H1 (cell line): Measurements from ENCODE around the gene APOA1. TPM values are rescaled to one million over a fixed set of nuclear protein-coding genes. Genes with fewer than 3 reads are reported as not detected.

Source experiments
- CTCF ChIA-PET: fragments of 300-600 bp; sonication (Branson Sonifier 250); formaldehyde crosslinking; loops from one replicate; lab custom pipeline; 2021; ENCODE audit not compliant: partially characterized antibody; lab: Charles Lee
- POLR2A ChIA-PET: fragments of 300-600 bp; sonication (Branson Sonifier 250); formaldehyde crosslinking; loops from one replicate; lab custom pipeline; 2021; ENCODE audit warnings: inconsistent platforms; ENCODE audit not compliant: partially characterized antibody; lab: Charles Lee
- DNase-seq, 2 experiments: peaks; one replicate each; pipeline versions ENCODE4 v3.0.0 to v3.0.0-alpha.2; 2010 to 2022; ENCODE audit warnings: low spot score in 2 of 2, low read depth in 1 of 2, mixed read lengths in 1 of 2
- FAIRE-seq: peaks from 2 replicates; lab custom pipeline; 2011; peaks lifted over from hg19 to GRCh38; lab: Jason Lieb, UNC
- H2AFZ ChIP-seq: 2 replicates; pipeline ENCODE4 v1.8.1; 2012; ENCODE audit warnings: low read length, inconsistent platforms
- H2AK5ac ChIP-seq: 2 replicates; pipeline ENCODE4 v1.6.1; 2013; ENCODE audit warnings: low read depth, low read length
- H2BK120ac ChIP-seq: replicated peaks from 2 replicates; pipeline ENCODE3; 2013; ENCODE audit warnings: low read depth, low read length, inconsistent platforms
- H2BK12ac ChIP-seq: 2 replicates; pipeline ENCODE4 v1.6.1; 2013; ENCODE audit warnings: low read depth, low read length
- H2BK15ac ChIP-seq: 2 replicates; pipeline ENCODE4 v1.6.1; 2013; ENCODE audit warnings: low read length
- H2BK20ac ChIP-seq: 2 replicates; pipeline ENCODE4 v1.6.1; 2013; ENCODE audit warnings: low read length
- H2BK5ac ChIP-seq: 2 replicates; pipeline ENCODE4 v1.6.1; 2013; ENCODE audit warnings: low read depth, low read length
- H3K14ac ChIP-seq: 2 replicates; pipeline ENCODE4 v1.6.1; 2013; ENCODE audit warnings: inconsistent platforms; ENCODE audit not compliant: insufficient read length
- H3K18ac ChIP-seq: 2 replicates; pipeline ENCODE4 v1.6.1; 2013; ENCODE audit warnings: low read length; ENCODE audit errors: extremely low read depth
- H3K23ac ChIP-seq: 2 replicates; pipeline ENCODE4 v1.6.1; 2013; ENCODE audit warnings: inconsistent platforms; ENCODE audit not compliant: insufficient read length
- H3K23me2 ChIP-seq: 2 replicates; pipeline ENCODE4 v1.6.1; 2013; ENCODE audit warnings: low read depth, low read length
- H3K27ac ChIP-seq: 2 replicates; pipeline ENCODE4 v1.6.1; 2011; ENCODE audit warnings: low read depth, low read length, inconsistent platforms
- H3K27me3 ChIP-seq, 4 experiments: replicated peaks in 1 of 4; 1 replicate in 1 of 4; 2 replicates in 3 of 4; pipeline versions ENCODE4 v1.6.1 to v1.8.1; 2011 to 2013; ENCODE audit warnings: low read length in 3 of 4, mild to moderate bottlenecking in 3 of 4, inconsistent platforms in 2 of 4, mixed read lengths in 2 of 4, moderate library complexity in 1 of 4; ENCODE audit not compliant: control insufficient read depth in 3 of 4, insufficient read depth in 3 of 4; ENCODE audit errors: extremely low read depth in 1 of 4
- H3K36me3 ChIP-seq, 4 experiments: 2 replicates each; pipeline versions ENCODE4 v1.6.1 to v1.8.1; 2011 to 2013; ENCODE audit warnings: mild to moderate bottlenecking in 4 of 4, low read length in 3 of 4, moderate library complexity in 2 of 4, control low read depth in 1 of 4, inconsistent platforms in 1 of 4; ENCODE audit not compliant: insufficient read depth in 4 of 4, control insufficient read depth in 2 of 4
- H3K4ac ChIP-seq: replicated peaks from 2 replicates; pipeline ENCODE3; 2013; ENCODE audit warnings: low read length, low read depth, mixed read lengths, inconsistent platforms; ENCODE audit not compliant: insufficient read length
- H3K4me1 ChIP-seq, 4 experiments: replicated peaks in 1 of 4; 1 replicate in 1 of 4; 2 replicates in 3 of 4; pipeline versions ENCODE4 v1.6.1 to v1.8.1; 2011 to 2013; ENCODE audit warnings: low read length in 3 of 4, inconsistent platforms in 2 of 4, mixed read lengths in 1 of 4; ENCODE audit not compliant: insufficient read depth in 4 of 4, control insufficient read depth in 3 of 4
- H3K4me2 ChIP-seq, 2 experiments: 2 replicates each; pipeline versions ENCODE4 v1.6.1 to v1.8.1; 2011 to 2013; ENCODE audit warnings: low read depth in 2 of 2, low read length in 2 of 2, control low read depth in 1 of 2, inconsistent platforms in 1 of 2, mild to moderate bottlenecking in 1 of 2; ENCODE audit not compliant: insufficient read depth in 1 of 2
- H3K4me3 ChIP-seq, 4 experiments: fragments of 200-600, 300-600 bp in 1 of 4; sonication (generic), shearing (Covaris generic), sonication (Bioruptor Twin) in 1 of 4; 2 replicates each; pipeline versions ENCODE4 v1.5.1 to v1.8.1; 2011 to 2016; ENCODE audit warnings: low read length in 4 of 4, low read depth in 3 of 4, control low read depth in 2 of 4, inconsistent platforms in 2 of 4, mild to moderate bottlenecking in 2 of 4, mixed read lengths in 1 of 4, moderate library complexity in 1 of 4; ENCODE audit not compliant: insufficient read depth in 2 of 4; ENCODE audit errors: extremely low read depth in 1 of 4
- H3K56ac ChIP-seq: replicated peaks from 2 replicates; pipeline ENCODE3; 2013; ENCODE audit warnings: low read depth, mild to moderate bottlenecking, mixed read lengths, low read length, inconsistent platforms; ENCODE audit not compliant: insufficient read length
- H3K79me1 ChIP-seq: 2 replicates; pipeline ENCODE4 v1.6.1; 2013; ENCODE audit warnings: low read depth, low read length, control low read depth
- H3K79me2 ChIP-seq, 2 experiments: 2 replicates each; pipeline versions ENCODE4 v1.6.1 to v1.8.1; 2012 to 2013; ENCODE audit warnings: low read length in 2 of 2, mild to moderate bottlenecking in 2 of 2, inconsistent platforms in 1 of 2; ENCODE audit not compliant: insufficient read depth in 2 of 2, control insufficient read depth in 1 of 2
- H3K9ac ChIP-seq, 4 experiments: replicated peaks in 1 of 4; 1 replicate in 1 of 4; 2 replicates in 3 of 4; pipeline versions ENCODE4 v1.6.1 to v1.8.1; 2011 to 2013; ENCODE audit warnings: low read depth in 3 of 4, low read length in 3 of 4, control low read depth in 2 of 4, mild to moderate bottlenecking in 2 of 4, moderate library complexity in 2 of 4, inconsistent platforms in 1 of 4; ENCODE audit errors: extremely low read depth in 1 of 4
- H3K9me3 ChIP-seq, 2 experiments: 2 replicates each; pipeline versions ENCODE4 v1.6.1 to v1.8.1; 2012 to 2013; ENCODE audit warnings: mild to moderate bottlenecking in 2 of 2, moderate library complexity in 2 of 2, control low read depth in 1 of 2, inconsistent platforms in 1 of 2, low read depth in 1 of 2, low read length in 1 of 2, mixed read lengths in 1 of 2; ENCODE audit not compliant: insufficient read depth in 2 of 2
- H4K20me1 ChIP-seq, 2 experiments: replicated peaks in 1 of 2; 2 replicates each; pipeline versions ENCODE3 to v1.8.1; 2011 to 2013; ENCODE audit warnings: inconsistent platforms in 2 of 2, low read length in 2 of 2, mild to moderate bottlenecking in 1 of 2; ENCODE audit not compliant: insufficient read depth in 2 of 2, control insufficient read depth in 1 of 2
- H4K5ac ChIP-seq: 2 replicates; pipeline ENCODE4 v1.6.1; 2013; ENCODE audit warnings: low read length, low read depth, mixed read lengths, inconsistent platforms; ENCODE audit not compliant: insufficient read length
- H4K8ac ChIP-seq: 2 replicates; pipeline ENCODE4 v1.8.0; 2013; ENCODE audit warnings: mild to moderate bottlenecking, moderate library complexity, low read length, inconsistent platforms; ENCODE audit not compliant: insufficient read depth; ENCODE audit errors: extremely low read depth
- H4K91ac ChIP-seq: replicated peaks from 2 replicates; pipeline ENCODE3; 2013; ENCODE audit warnings: low read length, mixed read lengths, inconsistent platforms; ENCODE audit not compliant: insufficient read length
- ASH2L ChIP-seq: fragments of 200-600, 300-600 bp; sonication (generic); IDR thresholded peaks from one replicate; pipeline ENCODE4 v1.7.1; 2017; ENCODE audit warnings: low read length
- CREB1 ChIP-seq: IDR thresholded peaks from 2 replicates; pipeline ENCODE4 v1.6.1; 2012; ENCODE audit warnings: inconsistent platforms
- SP2 ChIP-seq: IDR thresholded peaks from 2 replicates; pipeline ENCODE4 v1.6.1; 2012; ENCODE audit warnings: mild to moderate bottlenecking, low read length, inconsistent platforms
- WGBS, 2 experiments: shearing (Covaris generic) in 1 of 2; methylation state at CpG; one replicate each; pipeline versions ENCODE4 v1.1.6 to v1.1.7; 2013 to 2015; ENCODE audit warnings: low lambda C conversion rate in 2 of 2, mixed read lengths in 2 of 2, inconsistent platforms in 1 of 2, low coverage in 1 of 2, missing lambda C conversion rate in 1 of 2; ENCODE audit not compliant: insufficient replicate concordance in 2 of 2, insufficient coverage in 1 of 2, insufficient read length in 1 of 2; ENCODE audit errors: extremely low coverage in 1 of 2, missing lambda C conversion rate in 1 of 2; 5-methylcytosine and 5-hydroxymethylcytosine counted together
- polyA plus RNA-seq, 7 experiments: library from polyadenylated mRNA; depleted of rRNA in 3 of 7; stranded (reverse) in 5 of 7; unstranded in 2 of 7; fragments of >200 nt in 5 of 7; fragments of 200-250 nt in 2 of 7; gene quantifications; 1 replicate in 5 of 7; 2 replicates in 1 of 7; 4 replicates in 1 of 7; pipeline versions ENCODE4 v1.2.1 to v1.2.3, GENCODE V29; 2011 to 2013; ENCODE audit warnings: missing spikeins in 2 of 7, mixed read lengths in 2 of 7
- total RNA-seq: library from RNA; stranded (reverse); fragmentation: NEBNext Ultra II Directional; extraction: Animal tissue kit (Norgen Biotek cat#: 25700); gene quantifications from 2 replicates; pipeline ENCODE4 v1.2.1, GENCODE V29; 2021

Gene APOA1
- total and polyA plus RNA-seq, 2 of the 8 experiments (the other 6 are each of a cell fraction or from before 2014, with no cell fraction given): 0.80 TPM; not detected in 1

GRCh38 chr11:116811194-116811593 lies 26.2 kb downstream of the APOA1 start:
- WGBS, 2 experiments: 79% methylated on average over 2 of the region's 3 CpGs; no CpG with 5 or more reads in 1 of the 2 experiments
- FAIRE-seq: no peak
- CTCF ChIA-PET: interaction anchor here (0.6 to 2.2 kb wide), 7 partner anchors 10 to 361 kb away, joined by 3 to 7 read pairs (median 4); partner anchors contain the start of genes APOA4 and APOA5

More at GRCh38 chr11:116811194-116811593, 26.2 kb downstream of the APOA1 start:
- no peaks in the 10 kb centered on the region for H3K9me3 ChIP-seq
- no peaks in the 10 kb centered on the region for H3K27me3 ChIP-seq
- no peak overlapping the region for H4K8ac ChIP-seq
- H3K9ac ChIP-seq: no peak overlapping the region
- POLR2A ChIA-PET: interaction anchor here (0.6 kb wide), 1 partner anchor 15 kb away, joined by 5 read pairs; no protein-coding TSS in a partner anchor
- no peak overlapping the region for H2BK20ac ChIP-seq
- no peaks in the 10 kb centered on the region for H3K79me1 ChIP-seq
- H2BK15ac ChIP-seq: no peak overlapping the region
- no peaks in the 10 kb centered on the region for H4K20me1 ChIP-seq
- H3K79me2 ChIP-seq: no peaks in the 10 kb centered on the region
- no peak overlapping the region for H2AFZ ChIP-seq
- no peaks in the 10 kb centered on the region for H3K23me2 ChIP-seq
- no peak overlapping the region for H3K27ac ChIP-seq
- no peak overlapping the region for H3K4me3 ChIP-seq
- no peak overlapping the region for H3K14ac ChIP-seq
- H2BK12ac ChIP-seq: no peak overlapping the region
- no peak overlapping the region for H2AK5ac ChIP-seq
- H3K23ac ChIP-seq: no peak overlapping the region
- H2BK120ac ChIP-seq: no peak overlapping the region
- no peak for TF ChIP-seq CREB1
- no peak for TF ChIP-seq SP2
- no peak for TF ChIP-seq ASH2L
- no peaks in the 10 kb centered on the region for H3K4me1 ChIP-seq
- H3K4me2 ChIP-seq: no peak overlapping the region
- no peak for DNase-seq
- no peak overlapping the region for H4K5ac ChIP-seq
- no peak overlapping the region for H4K91ac ChIP-seq
- H3K56ac ChIP-seq: no peak overlapping the region
- H3K36me3 ChIP-seq: no peaks in the 10 kb centered on the region
- no peak overlapping the region for H3K18ac ChIP-seq
- no peak overlapping the region for H2BK5ac ChIP-seq
- no peak overlapping the region for H3K4ac ChIP-seq
